Common myeloid progenitor, CD34-positive (primary cell): ENCODE results near the gene C19orf53.

ENCODE experiments used
- CTCF ChIA-PET: fragments of 350-600 bp; sonication (Branson Sonifier 250); formaldehyde crosslinking; loops from one replicate; lab custom pipeline; 2021; ENCODE audit warnings: antibody characterized with exemption; lab: Charles Lee
- POLR2A ChIA-PET: fragments of 350-600 bp; sonication (Branson Sonifier 250); formaldehyde crosslinking; loops from one replicate; lab custom pipeline; 2021; ENCODE audit warnings: antibody characterized with exemption; lab: Charles Lee
- DNase-seq, 3 donors: peaks; one replicate each; pipeline versions ENCODE4 v3.0.0 to v3.0.0-alpha.2; 2013
- H3K27ac ChIP-seq, 2 experiments: 1 replicate in 1 of 2; 2 replicates in 1 of 2; pipeline ENCODE4 v1.7.0; 2013; ENCODE audit warnings: inconsistent platforms in 2 of 2, low read length in 2 of 2, mild to moderate bottlenecking in 2 of 2, low read depth in 1 of 2, moderate library complexity in 1 of 2; ENCODE audit not compliant: severe bottlenecking in 2 of 2, insufficient read depth in 1 of 2, poor library complexity in 1 of 2
- H3K27me3 ChIP-seq, 5 experiments: replicated peaks in 2 of 5; 1 replicate in 3 of 5; 2 replicates in 2 of 5; pipeline versions ENCODE4 v1.6.1 to v1.7.0; 2013; ENCODE audit warnings: low read length in 4 of 5, mild to moderate bottlenecking in 2 of 5, moderate library complexity in 2 of 5, inconsistent platforms in 1 of 5; ENCODE audit not compliant: insufficient read depth in 5 of 5, control insufficient read depth in 4 of 5
- H3K36me3 ChIP-seq, 4 experiments: 1 replicate in 2 of 4; 2 replicates in 2 of 4; pipeline versions ENCODE4 v1.6.1 to v1.7.0; 2013; ENCODE audit warnings: low read length in 3 of 4, control low read depth in 1 of 4, mild to moderate bottlenecking in 1 of 4; ENCODE audit not compliant: control insufficient read depth in 4 of 4, insufficient read depth in 4 of 4
- H3K4me1 ChIP-seq, 4 experiments: 1 replicate in 3 of 4; 2 replicates in 1 of 4; pipeline versions ENCODE4 v1.6.1 to v1.7.1; 2013; ENCODE audit warnings: low read length in 3 of 4, mild to moderate bottlenecking in 3 of 4, control low read depth in 1 of 4, inconsistent platforms in 1 of 4, moderate library complexity in 1 of 4; ENCODE audit not compliant: control insufficient read depth in 4 of 4, insufficient read depth in 4 of 4; ENCODE audit errors: control extremely low read depth in 1 of 4
- H3K4me3 ChIP-seq, 7 experiments: 1 replicate in 4 of 7; 2 replicates in 3 of 7; pipeline versions ENCODE4 v1.5.1 to v1.7.0; 2013; ENCODE audit warnings: mild to moderate bottlenecking in 7 of 7, low read length in 6 of 7, moderate library complexity in 6 of 7, inconsistent platforms in 2 of 7, low read depth in 2 of 7, control low read depth in 1 of 7; ENCODE audit not compliant: insufficient read depth in 4 of 7, control insufficient read depth in 1 of 7; ENCODE audit errors: extremely low read depth in 1 of 7
- H3K9me3 ChIP-seq, 5 experiments: 1 replicate in 4 of 5; 2 replicates in 1 of 5; pipeline versions ENCODE4 v1.6.1 to v1.7.1; 2013; ENCODE audit warnings: low read length in 4 of 5, mild to moderate bottlenecking in 2 of 5, inconsistent platforms in 1 of 5, low read depth in 1 of 5, moderate library complexity in 1 of 5; ENCODE audit not compliant: control insufficient read depth in 4 of 5, insufficient read depth in 2 of 5; ENCODE audit errors: control extremely low read depth in 1 of 5
- WGBS: methylation state at CpG from one replicate; pipeline ENCODE4 v1.1.5; 2013; ENCODE audit not compliant: insufficient coverage; 5-methylcytosine and 5-hydroxymethylcytosine counted together

The C19orf53 gene

GRCh38 chr19:13813147-13813546 is 38.9 kb downstream of the C19orf53 start:
- Histone ChIP-seq H3K4me1 (peaks cover 0 to 18% (median 11%) of the 10 kb centered on the region in 4 experiments), H3K27ac (no peak overlapping the region), H3K36me3 (peaks cover 0 to 46% (median 26%) of the 10 kb centered on the region in 4 experiments), H3K9me3 (no peaks in the 10 kb centered on the region), H3K27me3 (no peaks in the 10 kb centered on the region), H3K4me3 (no peak overlapping the region)
- WGBS = 100% methylated on average over 2 of the region's 2 CpGs
- CTCF ChIA-PET = interaction anchor here (1.1 to 1.2 kb wide), 2 partner anchors 9 to 29 kb away, joined by 3 read pairs; no protein-coding TSS in a partner anchor
- POLR2A ChIA-PET = no interaction called here
- DNase-seq = no peak

DNA sequence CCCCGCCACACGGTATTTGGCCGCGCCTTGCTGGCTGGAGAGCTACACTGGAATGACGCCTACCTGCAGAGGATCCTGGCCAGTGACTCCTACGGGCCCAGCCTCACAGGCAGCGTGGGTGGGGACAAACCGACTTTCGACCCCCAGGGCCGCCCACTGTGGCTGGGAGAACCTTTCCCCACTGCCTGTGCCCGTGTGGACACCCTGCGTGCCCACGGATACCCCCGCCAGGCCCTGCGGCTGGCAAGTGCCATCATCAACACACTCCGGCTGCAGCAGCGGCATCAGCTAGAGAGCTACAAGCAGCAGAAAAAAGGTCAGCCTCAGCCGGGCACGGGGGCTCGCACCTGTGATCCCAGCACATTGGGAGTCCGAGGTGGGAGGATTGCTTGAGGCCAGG is 40.3 kb downstream of the C19orf53 start:
- WGBS = 77% methylated on average over 17 of the region's 21 CpGs
- Histone ChIP-seq H3K4me1 (peaks cover 0 to 20% (median 11%) of the 10 kb centered on the region in 4 experiments), H3K9me3 (no peaks in the 10 kb centered on the region), H3K27me3 (no peaks in the 10 kb centered on the region), H3K27ac (no peak overlapping the region), H3K4me3 (no peak overlapping the region), H3K36me3 (peaks cover 0 to 35% (median 20%) of the 10 kb centered on the region in 4 experiments)
- ChIA-PET CTCF (interaction anchor here (0.8 to 2.7 kb wide), 3 partner anchors 14 to 27 kb away, joined by 3 to 9 read pairs (median 3); no protein-coding TSS in a partner anchor), POLR2A (interaction anchor here (1.6 kb wide), 1 partner anchor 27 kb away, joined by 3 read pairs; no protein-coding TSS in a partner anchor)
- no peak for DNase-seq

- 54% methylated on average over 8 of the region's 11 CpGs for WGBS
- CTCF ChIA-PET = interaction anchor here (0.6 to 1.8 kb wide), 3 partner anchors 8 to 19 kb away, joined by 3 to 6 read pairs (median 5); no protein-coding TSS in a partner anchor
- H3K27me3 ChIP-seq = no peaks in the 10 kb centered on the region
- H3K4me1 ChIP-seq = peaks cover 0 to 20% (median 11%) of the 10 kb centered on the region in 4 experiments
- no peak overlapping the region for H3K27ac ChIP-seq
- peak overlapping the region in 1 of 7 experiments; percentile 51 for H3K4me3 ChIP-seq
- peaks cover 3 to 33% (median 24%) of the 10 kb centered on the region in 4 experiments for H3K36me3 ChIP-seq
- H3K9me3 ChIP-seq = no peaks in the 10 kb centered on the region
- DNase-seq = peak in 2 of 3 donors; percentile 53 to 66
- POLR2A ChIA-PET = interaction anchor here (1.0 kb wide), 1 partner anchor 45 kb away, joined by 3 read pairs; no protein-coding TSS in a partner anchor
These were observed 42.9 kb downstream of the C19orf53 start for GRCh38 chr19:13817018-13817614.

DNA sequence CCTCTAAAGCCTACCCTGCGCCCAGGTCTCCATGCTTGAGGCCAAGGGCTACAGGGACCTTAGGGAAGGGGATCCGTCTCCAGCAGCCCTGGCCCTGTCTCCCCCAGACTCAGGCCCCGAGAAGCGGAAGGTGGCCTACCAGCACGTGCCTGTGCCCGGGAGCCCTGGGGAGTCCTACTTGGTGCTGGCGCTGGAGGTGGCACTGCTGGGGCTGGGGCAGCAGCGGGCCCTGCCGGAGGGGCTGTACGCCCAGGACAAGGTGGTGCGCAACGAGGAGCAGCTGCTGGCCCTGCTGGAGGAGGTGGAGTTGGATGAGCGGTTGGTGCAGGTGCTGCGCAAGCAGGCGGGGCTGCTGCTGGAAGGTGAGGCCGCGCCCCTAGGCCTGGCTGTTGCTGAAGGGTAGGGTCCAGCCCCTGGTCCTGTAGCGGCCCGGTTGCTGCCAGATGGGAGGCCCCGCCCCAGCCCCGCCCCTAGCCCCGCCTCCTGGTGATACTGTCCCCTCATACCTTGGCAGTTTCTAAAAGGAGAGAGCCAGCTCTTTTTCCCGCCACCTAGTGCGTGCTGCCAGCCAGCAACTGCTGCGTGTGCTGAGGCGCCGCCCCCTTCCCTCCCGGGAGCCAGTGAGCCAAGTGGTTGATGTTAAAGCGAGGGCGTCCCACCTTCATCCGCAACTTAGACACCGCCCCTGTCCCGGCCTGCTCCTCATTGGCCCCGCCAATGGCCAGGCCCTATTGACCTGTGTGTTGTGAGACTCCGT is 43.5 kb downstream of the C19orf53 start:
- ChIA-PET POLR2A (interaction anchor here (1.0 kb wide), 1 partner anchor 46 kb away, joined by 3 read pairs; no protein-coding TSS in a partner anchor), CTCF (interaction anchor here (1.2 kb wide), 1 partner anchor 10 kb away, joined by 5 read pairs; no protein-coding TSS in a partner anchor)
- Histone ChIP-seq H3K36me3 (peaks cover 3 to 31% (median 23%) of the 10 kb centered on the region in 4 experiments), H3K9me3 (no peaks in the 10 kb centered on the region), H3K4me3 (peak overlapping the region in 1 of 7 experiments; percentile 51), H3K4me1 (peaks cover 0 to 20% (median 11%) of the 10 kb centered on the region in 4 experiments), H3K27me3 (no peaks in the 10 kb centered on the region), H3K27ac (no peak overlapping the region)
- 60% methylated on average over 30 of the region's 35 CpGs for WGBS
- peak in 2 of 3 donors; percentile 77 to 81 for DNase-seq

DNA sequence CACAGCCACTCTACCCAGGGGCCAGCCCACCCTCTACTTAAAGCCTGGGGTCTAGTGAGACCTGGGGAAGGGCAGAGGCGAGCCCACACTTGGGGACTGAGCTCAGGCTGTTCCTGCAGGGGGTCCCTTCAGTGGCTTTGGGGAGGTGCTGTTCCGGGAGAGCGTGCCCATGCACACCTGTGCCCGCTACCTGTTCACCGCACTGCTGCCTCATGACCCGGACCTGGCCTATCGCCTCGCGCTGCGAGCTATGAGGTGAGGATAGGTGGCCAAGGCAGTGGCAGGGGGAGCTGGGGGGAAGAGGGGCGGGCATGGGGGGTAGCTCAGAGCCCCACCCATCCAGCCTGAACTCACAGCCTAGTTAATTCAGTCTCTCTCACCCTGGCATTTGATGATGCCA is 45.0 kb downstream of the C19orf53 start:
- Histone ChIP-seq H3K4me1 (peaks cover 0 to 20% (median 10%) of the 10 kb centered on the region in 4 experiments), H3K27me3 (no peaks in the 10 kb centered on the region), H3K4me3 (no peak overlapping the region), H3K36me3 (peaks cover 7 to 35% (median 15%) of the 10 kb centered on the region in 4 experiments), H3K9me3 (no peaks in the 10 kb centered on the region), H3K27ac (no peak overlapping the region)
- ChIA-PET POLR2A (no interaction called here), CTCF (interaction anchor here (0.8 kb wide), 1 partner anchor 9 kb away, joined by 3 read pairs; no protein-coding TSS in a partner anchor)
- no peak for DNase-seq
- 96% methylated on average over 10 of the region's 11 CpGs for WGBS

DNA sequence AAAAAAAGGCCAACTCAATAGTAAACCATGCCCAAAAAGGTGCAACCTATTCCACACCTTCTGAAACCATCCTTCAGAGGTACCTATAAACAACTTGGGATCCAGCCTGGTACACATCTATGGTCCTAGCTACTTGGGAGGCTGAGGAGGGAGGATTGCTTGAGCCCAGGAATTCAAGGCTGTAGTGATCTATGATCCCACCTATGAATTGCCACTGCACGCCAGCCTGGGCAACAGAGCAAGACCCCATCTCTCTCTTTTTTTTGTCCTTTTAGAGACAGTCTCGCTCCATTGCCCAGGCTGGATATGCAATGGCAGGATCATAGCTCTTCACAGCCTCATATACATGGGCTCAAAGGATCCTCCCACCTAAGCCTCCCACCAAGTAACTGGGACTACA is 47.0 kb downstream of the C19orf53 start:
- ChIA-PET POLR2A (no interaction called here), CTCF (interaction anchor here (1.0 to 1.3 kb wide), 3 partner anchors 15 to 43 kb away, joined by 3 to 5 read pairs (median 5); no protein-coding TSS in a partner anchor)
- Histone ChIP-seq H3K27me3 (no peaks in the 10 kb centered on the region), H3K4me3 (no peak overlapping the region), H3K4me1 (peaks cover 0 to 13% (median 3%) of the 10 kb centered on the region in 4 experiments), H3K36me3 (peaks cover 3 to 42% (median 14%) of the 10 kb centered on the region in 4 experiments), H3K9me3 (no peaks in the 10 kb centered on the region), H3K27ac (no peak overlapping the region)
- no peak for DNase-seq
- 83% methylated on average over 1 of the region's 2 CpGs for WGBS
